Measurements from ENCODE around the gene RASD1. TPM values are rescaled to one million over a fixed set of nuclear protein-coding genes. Genes with fewer than 3 reads are reported as not detected.
"Not testable (repeated sequence)": the region's sequence is repeated elsewhere in the genome, so short reads cannot be mapped to it uniquely, and the experiment has no call there.

The RASD1 gene
- total RNA-seq, 1 donor from 2014 or later: 7.5 TPM

- Mint-ChIP-seq H3K4me3 (no peak overlapping the region), H3K27me3 (peaks cover 20% of the 10 kb centered on the region), H3K27ac (no peak overlapping the region), H3K9me3 (no peaks in the 10 kb centered on the region), H3K4me1 (peaks cover 15% of the 10 kb centered on the region), H3K36me3 (ENCODE audit: low read depth) (peaks cover 33% of the 10 kb centered on the region)
- intact Hi-C loops (cut with micrococcal nuclease): loop anchor here (10.0 kb wide), 1 partner anchor 541 kb away; the partner anchor contains the start of genes ATPAF2 and GID4
- DNase-seq: no peak
Measured at GRCh38 chr17:17493249-17493985, 2.8 kb downstream of the RASD1 start.

DNA sequence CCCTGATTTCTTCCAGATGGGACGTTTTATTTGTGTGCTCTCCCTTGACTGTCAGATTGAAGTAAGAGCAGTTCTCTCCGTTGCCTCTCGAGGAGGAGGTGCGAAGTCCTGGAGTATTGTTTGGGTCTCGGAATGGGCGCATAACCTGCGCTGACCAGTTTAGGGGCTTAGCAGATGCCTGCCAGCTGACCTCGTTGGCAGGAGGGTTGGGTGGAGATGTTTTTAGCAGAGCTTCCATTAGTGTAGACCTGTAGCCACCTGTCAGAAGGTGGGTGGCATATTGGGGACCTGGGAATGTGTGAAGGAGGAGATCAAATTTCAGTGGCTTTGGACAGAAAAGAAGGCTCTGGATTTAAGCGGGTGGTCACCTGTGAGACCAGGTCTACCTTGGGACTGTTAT, 3.6 kb downstream of the RASD1 start:
- H3K27ac Mint-ChIP-seq: no peak overlapping the region
- peaks cover 39% of the 10 kb centered on the region for H3K36me3 Mint-ChIP-seq (ENCODE audit: low read depth)
- DNase-seq: no peak
- H3K27me3 Mint-ChIP-seq: peaks cover 20% of the 10 kb centered on the region
- no peaks in the 10 kb centered on the region for H3K9me3 Mint-ChIP-seq
- peaks cover 19% of the 10 kb centered on the region for H3K4me1 Mint-ChIP-seq
- H3K4me3 Mint-ChIP-seq: no peak overlapping the region
- intact Hi-C loops (cut with micrococcal nuclease): loop anchor here (10.0 kb wide), 1 partner anchor 542 kb away; the partner anchor contains the start of genes ATPAF2 and GID4

- peaks cover 44% of the 10 kb centered on the region for H3K36me3 Mint-ChIP-seq (ENCODE audit: low read depth)
- no peak overlapping the region for H3K4me3 Mint-ChIP-seq
- H3K9me3 Mint-ChIP-seq: no peaks in the 10 kb centered on the region
- peaks cover 16% of the 10 kb centered on the region for H3K27me3 Mint-ChIP-seq
- no peak overlapping the region for H3K27ac Mint-ChIP-seq
- intact Hi-C loops (cut with micrococcal nuclease): loop anchor here (10.0 kb wide), 1 partner anchor 543 kb away; the partner anchor contains the start of genes ATPAF2 and GID4
- DNase-seq: no peak
- peaks cover 20% of the 10 kb centered on the region for H3K4me1 Mint-ChIP-seq
Measured at GRCh38 chr17:17492085-17492484, 4.1 kb downstream of the RASD1 start.

DNA sequence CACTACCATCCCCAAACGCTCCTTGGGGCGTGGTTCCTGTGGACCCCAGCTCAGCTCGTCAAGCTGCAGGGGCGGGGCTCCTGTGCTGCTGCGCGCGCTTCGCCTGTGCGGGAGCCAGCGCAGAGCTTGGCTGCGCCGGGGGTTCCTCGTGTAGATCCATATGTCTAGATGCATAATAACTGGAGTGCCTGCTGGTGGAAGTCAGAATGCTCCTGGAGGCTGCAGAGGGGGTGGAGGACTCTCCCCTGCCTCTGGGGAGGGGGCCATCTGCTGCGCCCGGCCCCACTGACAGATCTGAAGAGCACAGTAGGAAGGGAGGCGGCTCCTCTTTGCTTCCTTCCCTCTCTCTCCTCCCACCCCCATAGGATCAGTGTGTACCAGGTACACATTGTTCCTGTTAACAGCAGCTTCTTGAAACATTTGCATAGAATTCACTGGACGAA, 4.6 kb downstream of the RASD1 start:
- peaks cover 16% of the 10 kb centered on the region for H3K27me3 Mint-ChIP-seq
- no peaks in the 10 kb centered on the region for H3K9me3 Mint-ChIP-seq
- no peak for DNase-seq
- intact Hi-C loops (cut with micrococcal nuclease): loop anchor here (10.0 kb wide), 1 partner anchor 543 kb away; the partner anchor contains the start of genes ATPAF2 and GID4
- H3K4me3 Mint-ChIP-seq: no peak overlapping the region
- H3K4me1 Mint-ChIP-seq: peaks cover 22% of the 10 kb centered on the region
- H3K27ac Mint-ChIP-seq: no peak overlapping the region
- peaks cover 46% of the 10 kb centered on the region for H3K36me3 Mint-ChIP-seq (ENCODE audit: low read depth)

DNA sequence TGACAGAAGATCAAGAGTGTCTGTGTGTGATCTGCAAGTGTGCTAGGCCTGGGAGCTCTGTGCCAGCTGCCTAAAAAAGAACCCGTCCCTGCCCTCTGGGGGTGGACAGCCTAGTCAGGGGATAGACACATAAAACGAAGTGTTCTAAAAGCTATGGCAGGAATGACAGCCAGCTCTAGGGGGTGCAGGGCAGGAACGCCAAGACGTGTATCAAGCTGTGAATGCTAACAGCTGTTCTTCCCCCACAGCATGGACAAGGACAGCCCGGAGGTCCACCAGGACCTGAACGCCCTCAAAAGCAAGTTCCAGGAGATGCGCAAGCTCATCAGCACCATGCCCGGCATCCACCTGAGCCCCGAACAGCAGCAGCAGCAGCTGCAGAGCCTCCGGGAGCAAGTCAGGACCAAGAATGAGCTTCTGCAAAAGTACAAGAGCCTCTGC, 5.1 kb downstream of the RASD1 start:
- DNase-seq: no peak
- H3K4me1 Mint-ChIP-seq: peaks cover 22% of the 10 kb centered on the region
- peaks cover 16% of the 10 kb centered on the region for H3K27me3 Mint-ChIP-seq
- H3K36me3 Mint-ChIP-seq (ENCODE audit: low read depth): peaks cover 46% of the 10 kb centered on the region
- H3K4me3 Mint-ChIP-seq: no peak overlapping the region
- H3K27ac Mint-ChIP-seq: no peak overlapping the region
- no peaks in the 10 kb centered on the region for H3K9me3 Mint-ChIP-seq
- intact Hi-C loops (cut with micrococcal nuclease): loop anchor here (10.0 kb wide), 1 partner anchor 544 kb away; the partner anchor contains the start of genes ATPAF2 and GID4

DNA sequence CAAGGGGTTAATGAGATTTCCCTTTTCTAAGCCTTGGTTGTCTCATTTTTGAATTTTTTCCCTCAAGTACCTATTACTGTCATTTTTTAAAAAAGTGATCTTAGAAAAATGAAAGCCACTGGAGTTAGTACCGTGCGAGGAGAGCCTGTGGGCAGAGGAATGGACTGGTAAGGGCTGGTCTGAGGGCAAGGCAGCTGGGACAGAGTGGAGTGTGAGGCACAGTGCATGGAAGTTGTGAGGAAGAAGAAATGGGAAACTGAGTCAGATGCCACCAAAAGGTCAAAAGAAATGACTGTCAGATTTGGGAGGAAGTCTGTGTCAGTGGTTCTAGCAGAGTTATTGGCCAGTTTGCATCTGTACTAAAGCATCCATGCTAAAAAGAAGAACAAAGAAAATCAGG, 8.2 kb downstream of the RASD1 start:
- Mint-ChIP-seq H3K27me3 (no peaks in the 10 kb centered on the region), H3K4me3 (no peak overlapping the region), H3K27ac (no peak overlapping the region), H3K36me3 (ENCODE audit: low read depth) (peaks cover 51% of the 10 kb centered on the region), H3K9me3 (no peaks in the 10 kb centered on the region), H3K4me1 (peaks cover 23% of the 10 kb centered on the region)
- intact Hi-C loops (cut with micrococcal nuclease): no loop called here
- DNase-seq: no peak

DNA sequence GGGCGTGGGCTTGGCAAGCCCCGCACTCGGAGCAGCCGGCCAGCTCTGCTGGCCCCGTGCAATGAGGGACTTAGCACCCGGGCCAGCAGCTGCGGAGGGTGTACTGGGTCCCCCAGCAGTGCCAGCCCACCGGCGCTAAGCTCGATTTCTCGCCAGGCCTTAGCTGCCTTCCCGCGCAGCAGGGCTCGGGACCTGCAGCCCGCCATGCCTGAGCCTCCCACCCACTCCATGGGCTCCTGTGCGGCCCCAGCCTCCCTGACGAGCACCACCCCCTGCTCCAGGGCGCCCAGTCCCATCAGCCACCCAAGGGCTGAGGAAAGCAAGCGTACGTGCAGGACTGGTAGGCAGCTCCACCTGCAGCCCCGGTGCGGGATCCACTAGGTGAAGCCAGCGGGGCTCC, 9.8 kb downstream of the RASD1 start:
- H3K36me3 Mint-ChIP-seq (ENCODE audit: low read depth): peaks cover 46% of the 10 kb centered on the region
- H3K4me3 Mint-ChIP-seq, H3K27ac Mint-ChIP-seq: not testable (repeated sequence)

GRCh38 chr17:17485420-17485819, 10.8 kb downstream of the RASD1 start:
- intact Hi-C loops (cut with micrococcal nuclease): no loop called here
- no peak for DNase-seq

More for the DNA sequence above, 9.8 kb downstream of the RASD1 start:
- DNase-seq; intact Hi-C loops (cut with micrococcal nuclease); H3K27me3 Mint-ChIP-seq; H3K9me3 Mint-ChIP-seq: not testable (repeated sequence)
- peaks cover 34% of the 10 kb centered on the region for H3K4me1 Mint-ChIP-seq

DNA sequence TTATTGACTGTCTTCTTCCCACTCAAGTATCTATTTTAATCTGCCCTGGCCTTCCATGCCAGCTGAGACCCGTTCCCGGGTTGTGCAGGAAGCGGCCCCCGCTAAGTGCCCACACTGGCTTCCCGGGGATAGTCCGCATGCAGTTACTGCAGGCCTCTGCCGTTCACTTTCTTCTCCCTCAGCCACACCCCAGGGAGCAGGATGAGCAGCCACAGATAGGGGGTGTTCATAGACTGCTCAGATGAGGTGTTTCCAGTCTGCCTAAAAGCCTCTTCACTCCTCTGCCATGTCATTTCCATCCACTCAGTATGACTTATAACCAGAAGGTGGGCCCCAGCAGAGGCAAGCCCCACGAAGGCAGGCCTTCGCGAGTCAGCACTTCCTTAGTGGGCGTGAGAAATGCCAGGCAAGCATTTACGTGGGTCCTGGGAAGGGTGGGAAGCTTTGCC, 11.7 kb downstream of the RASD1 start:
- Mint-ChIP-seq H3K4me1 (peaks cover 49% of the 10 kb centered on the region), H3K36me3 (ENCODE audit: low read depth) (peaks cover 42% of the 10 kb centered on the region), H3K4me3 (peak overlapping the region; percentile 40), H3K27ac (peak overlapping the region; percentile 81), H3K9me3 (no peaks in the 10 kb centered on the region), H3K27me3 (no peaks in the 10 kb centered on the region)
- intact Hi-C loops (cut with micrococcal nuclease): no loop called here
- no peak for DNase-seq

More at GRCh38 chr17:17485420-17485819, 10.8 kb downstream of the RASD1 start:
- H3K4me1 Mint-ChIP-seq: peaks cover 43% of the 10 kb centered on the region
- no peaks in the 10 kb centered on the region for H3K27me3 Mint-ChIP-seq
- H3K36me3 Mint-ChIP-seq (ENCODE audit: low read depth): peaks cover 45% of the 10 kb centered on the region
- no peak overlapping the region for H3K4me3 Mint-ChIP-seq
- no peak overlapping the region for H3K27ac Mint-ChIP-seq
- H3K9me3 Mint-ChIP-seq: no peaks in the 10 kb centered on the region

GRCh38 chr17:17481860-17482259, 14.3 kb downstream of the RASD1 start:
- H3K27ac Mint-ChIP-seq: no peak overlapping the region
- intact Hi-C loops (cut with micrococcal nuclease): no loop called here
- H3K27me3 Mint-ChIP-seq: peaks cover under 1% of the 10 kb centered on the region
- no peaks in the 10 kb centered on the region for H3K9me3 Mint-ChIP-seq
- H3K36me3 Mint-ChIP-seq (ENCODE audit: low read depth): peaks cover 28% of the 10 kb centered on the region
- H3K4me3 Mint-ChIP-seq: no peak overlapping the region
- H3K4me1 Mint-ChIP-seq: peaks cover 52% of the 10 kb centered on the region
- DNase-seq: no peak

DNA sequence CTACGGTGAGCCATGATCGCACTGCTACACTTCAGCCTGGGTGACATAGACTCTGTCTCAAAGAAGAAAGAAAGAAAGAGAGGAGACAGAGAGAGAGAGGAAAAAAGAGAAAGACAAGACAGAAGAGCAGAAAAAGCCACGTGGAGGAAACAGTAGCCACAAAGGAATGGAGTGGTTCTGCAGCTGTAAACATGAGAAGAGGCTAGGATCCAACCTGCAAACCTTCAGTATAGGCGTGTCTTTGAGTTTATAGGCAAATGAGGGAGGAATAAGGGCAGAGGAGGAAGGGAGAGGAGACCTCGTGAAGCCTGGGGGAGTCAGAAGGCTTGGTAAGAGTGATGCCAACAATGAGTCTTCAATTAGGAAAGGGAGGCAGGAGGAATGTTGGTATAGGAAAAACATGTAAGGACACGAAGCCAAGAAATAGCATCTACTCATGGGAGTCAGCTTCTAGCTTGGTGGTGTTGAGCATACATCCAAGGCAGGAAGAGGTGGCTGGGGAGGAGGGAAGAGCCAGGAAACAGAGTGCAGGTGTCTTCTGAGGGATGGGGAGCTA, 15.5 kb downstream of the RASD1 start:
- Mint-ChIP-seq H3K4me1 (peaks cover 53% of the 10 kb centered on the region), H3K27me3 (peaks cover 2% of the 10 kb centered on the region), H3K36me3 (ENCODE audit: low read depth) (peaks cover 28% of the 10 kb centered on the region), H3K27ac (peak overlapping the region; percentile 23), H3K9me3 (no peaks in the 10 kb centered on the region), H3K4me3 (no peak overlapping the region)
- intact Hi-C loops (cut with micrococcal nuclease): no loop called here
- no peak for DNase-seq

GRCh38 chr17:17479209-17479608, 17.0 kb downstream of the RASD1 start:
- no peaks in the 10 kb centered on the region for H3K9me3 Mint-ChIP-seq
- no peak for DNase-seq
- H3K4me3 Mint-ChIP-seq: no peak overlapping the region
- intact Hi-C loops (cut with micrococcal nuclease): no loop called here
- H3K27ac Mint-ChIP-seq: no peak overlapping the region
- peaks cover 19% of the 10 kb centered on the region for H3K36me3 Mint-ChIP-seq (ENCODE audit: low read depth)
- H3K27me3 Mint-ChIP-seq: peaks cover 2% of the 10 kb centered on the region
- peaks cover 46% of the 10 kb centered on the region for H3K4me1 Mint-ChIP-seq

DNA sequence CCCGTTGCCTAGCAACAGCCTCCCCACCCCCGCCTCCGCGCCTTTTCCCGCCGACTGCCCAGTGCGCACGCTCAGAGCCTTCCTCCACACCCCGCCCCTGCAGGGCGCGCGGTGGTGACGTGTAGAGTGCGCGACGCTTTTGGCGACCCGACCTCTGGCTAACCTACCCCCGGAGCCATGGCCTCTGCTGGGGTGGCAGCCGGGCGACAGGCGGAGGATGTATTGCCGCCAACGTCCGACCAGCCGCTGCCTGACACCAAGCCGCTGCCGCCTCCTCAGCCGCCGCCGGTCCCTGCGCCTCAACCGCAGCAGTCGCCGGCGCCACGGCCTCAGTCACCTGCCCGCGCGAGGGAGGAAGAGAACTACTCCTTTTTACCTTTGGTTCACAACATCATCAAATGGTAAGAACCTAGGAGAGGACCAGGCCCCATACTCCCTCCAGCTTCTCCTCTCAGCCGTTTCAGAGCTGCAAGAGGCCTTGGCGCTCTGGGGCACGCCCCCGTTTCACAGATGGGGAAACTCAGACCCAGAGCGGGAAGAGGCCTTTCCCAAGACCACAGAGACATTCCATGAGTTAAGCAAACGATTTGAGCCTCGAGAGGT, 19.2 kb downstream of the RASD1 start, which contains the start of gene MED9:
Gene MED9 (plus strand): TSS at position 136 of the 603 bp plus-strand sequence. CDS start 42 bp downstream, at position 178.
- intact Hi-C loops (cut with micrococcal nuclease): loop anchor here (1.0 kb wide), 2 partner anchors 19 to 114 kb away; partner anchors contain the start of genes PEMT and RASD1
- peak; percentile 99 for DNase-seq
- H3K36me3 Mint-ChIP-seq (ENCODE audit: low read depth): peaks cover 11% of the 10 kb centered on the region
- peak within 1 kb of the TSS; percentile 93 for H3K27ac Mint-ChIP-seq
- peaks cover 13% of the 10 kb centered on the region for H3K27me3 Mint-ChIP-seq
- no peaks in the 10 kb centered on the region for H3K9me3 Mint-ChIP-seq
- peak within 1 kb of the TSS; percentile 96 for H3K4me3 Mint-ChIP-seq
- peaks cover 35% of the 10 kb centered on the region for H3K4me1 Mint-ChIP-seq
